Neural cell (in vitro differentiated cells): ENCODE data around the gene CCS. TPM values are rescaled to one million over a fixed set of nuclear protein-coding genes. Genes with fewer than 3 reads are reported as not detected.

Source experiments
- H2AFZ ChIP-seq: fragments of 200-600, 300-800 bp; sonication (generic), shearing (Covaris generic); 2 replicates; pipeline ENCODE4 v1.6.0; 2014; ENCODE audit warnings: low read depth, mild to moderate bottlenecking, antibody characterized with exemption, low read length, moderate library complexity
- H3F3A ChIP-seq: fragments of 200-600 bp; shearing (Covaris generic); 2 replicates; pipeline ENCODE4 v1.6.1; 2016; ENCODE audit warnings: mild to moderate bottlenecking, moderate library complexity, mixed read lengths, antibody characterized with exemption, low read length; ENCODE audit not compliant: insufficient read depth, poor library complexity, severe bottlenecking
- H3K27ac ChIP-seq: fragments of 200-600, 300-800 bp; sonication (generic), shearing (Covaris generic); 2 replicates; pipeline ENCODE4 v1.5.1; 2014; ENCODE audit warnings: mild to moderate bottlenecking, low read length, moderate library complexity
- H3K27me3 ChIP-seq: fragments of 300-800, 200-600 bp; sonication (generic), shearing (Covaris generic); 2 replicates; pipeline ENCODE4 v1.6.0; 2014; ENCODE audit warnings: mild to moderate bottlenecking, low read depth, low read length, moderate library complexity; ENCODE audit not compliant: insufficient read depth
- H3K36me3 ChIP-seq: fragments of 300-800, 200-600 bp; sonication (generic), shearing (Covaris generic); 2 replicates; pipeline ENCODE4 v1.5.1; 2014; ENCODE audit warnings: mild to moderate bottlenecking, antibody characterized with exemption, low read length, moderate library complexity; ENCODE audit not compliant: insufficient read depth
- H3K4me2 ChIP-seq: fragments of 300-800, 200-600 bp; sonication (generic), shearing (Covaris generic); 2 replicates; pipeline ENCODE4 v1.6.0; 2014; ENCODE audit warnings: mild to moderate bottlenecking, low read length
- H3K4me3 ChIP-seq: fragments of 300-800, 200-600 bp; sonication (generic), shearing (Covaris generic); 2 replicates; pipeline ENCODE4 v1.5.1; 2014; ENCODE audit warnings: mild to moderate bottlenecking, low read length, moderate library complexity
- H3K79me2 ChIP-seq: fragments of 200-600 bp; shearing (Covaris generic); replicated peaks from 2 replicates; pipeline ENCODE4 v1.6.0; 2014; ENCODE audit warnings: mild to moderate bottlenecking, low read length, moderate library complexity; ENCODE audit not compliant: insufficient read depth
- H3K9ac ChIP-seq: fragments of 300-800, 200-600 bp; sonication (generic), shearing (Covaris generic); 2 replicates; pipeline ENCODE4 v1.6.1; 2016; ENCODE audit warnings: mild to moderate bottlenecking, low read length, mixed read lengths
- H3K9me2 ChIP-seq: fragments of 200-600 bp; shearing (Covaris generic); 2 replicates; pipeline ENCODE4 v1.6.1; 2016; ENCODE audit warnings: mild to moderate bottlenecking, low read length, mixed read lengths; ENCODE audit not compliant: insufficient read depth
- H3K9me3 ChIP-seq: fragments of 200-600, 300-800 bp; sonication (generic), shearing (Covaris generic); 2 replicates; pipeline ENCODE4 v1.6.1; 2016; ENCODE audit warnings: mild to moderate bottlenecking, mixed run types, low read length, moderate library complexity, mixed read lengths
- H4K20me1 ChIP-seq: fragments of 200-600 bp; shearing (Covaris generic); 2 replicates; pipeline ENCODE4 v1.6.1; 2016; ENCODE audit warnings: mild to moderate bottlenecking, mixed run types; ENCODE audit not compliant: insufficient read depth
- CTCF ChIP-seq: fragments of 450-650 bp; IDR thresholded peaks from 2 replicates; pipeline ENCODE4 v1.5.1; 2014; ENCODE audit warnings: antibody characterized with exemption, mild to moderate bottlenecking, moderate library complexity; ENCODE audit not compliant: poor library complexity, severe bottlenecking
- EP300 ChIP-seq: fragments of 450-650 bp; conservative IDR thresholded peaks from 2 replicates; pipeline ENCODE4 v1.6.1; 2014; ENCODE audit warnings: antibody characterized with exemption, mild to moderate bottlenecking, moderate library complexity; ENCODE audit not compliant: poor library complexity, severe bottlenecking
- EZH2 ChIP-seq: fragments of 200-600, 300-800 bp; shearing (Covaris generic), sonication (generic); IDR thresholded peaks from 2 replicates; pipeline ENCODE4 v1.6.1; 2014; ENCODE audit warnings: antibody characterized with exemption, low read length, borderline replicate concordance, mild to moderate bottlenecking; ENCODE audit not compliant: insufficient read depth, poor library complexity, severe bottlenecking
- MXI1 ChIP-seq: fragments of 450-650 bp; conservative IDR thresholded peaks from 2 replicates; pipeline ENCODE4 v1.6.1; 2014; ENCODE audit warnings: antibody characterized with exemption, mild to moderate bottlenecking; ENCODE audit not compliant: poor library complexity, severe bottlenecking
- POLR2AphosphoS5 ChIP-seq: IDR thresholded peaks from 2 replicates; pipeline ENCODE4 v1.6.1; 2012
- RAD21 ChIP-seq: fragments of 450-650 bp; conservative IDR thresholded peaks from 2 replicates; pipeline ENCODE4 v1.6.1; 2014; ENCODE audit warnings: antibody characterized with exemption, mild to moderate bottlenecking, moderate library complexity
- REST ChIP-seq: IDR thresholded peaks from 2 replicates; pipeline ENCODE4 v1.6.1; 2012; ENCODE audit warnings: borderline replicate concordance
- SMC3 ChIP-seq: fragments of 450-650 bp; conservative IDR thresholded peaks from 2 replicates; pipeline ENCODE4 v1.6.1; 2014; ENCODE audit warnings: antibody characterized with exemption, mild to moderate bottlenecking, moderate library complexity; ENCODE audit not compliant: poor library complexity
- TAF1 ChIP-seq: IDR thresholded peaks from 2 replicates; pipeline ENCODE4 v1.6.1; 2012; ENCODE audit warnings: low read depth
- polyA plus RNA-seq: library from polyadenylated mRNA; depleted of rRNA; stranded (reverse); fragments of >200 nt; gene quantifications from 2 replicates; pipeline ENCODE4 v1.2.3, GENCODE V29; 2014

The CCS gene
- polyA plus RNA-seq, 1 donor from 2014 or later = 40.8 TPM

GRCh38 chr11:66625041-66625751, 32.2 kb downstream of the CCS start:
- no peak overlapping the region for H3K4me2 ChIP-seq
- peaks cover 21% of the 10 kb centered on the region for H3K36me3 ChIP-seq
- H3K27me3 ChIP-seq = no peaks in the 10 kb centered on the region
- no peaks in the 10 kb centered on the region for H3F3A ChIP-seq
- H2AFZ ChIP-seq = no peak overlapping the region
- no peak for TF ChIP-seq SMC3
- TF ChIP-seq RAD21 = no peak
- no peak for TF ChIP-seq CTCF
- TF ChIP-seq EZH2 = no peak
- TF ChIP-seq POLR2AphosphoS5 = no peak
- no peak for TF ChIP-seq MXI1
- no peak for TF ChIP-seq TAF1
- no peak for TF ChIP-seq EP300
- TF ChIP-seq REST = no peak
- no peaks in the 10 kb centered on the region for H3K9me3 ChIP-seq
- H3K9me2 ChIP-seq = no peaks in the 10 kb centered on the region
- H4K20me1 ChIP-seq = peaks cover 33% of the 10 kb centered on the region
- H3K27ac ChIP-seq = no peak overlapping the region
- H3K79me2 ChIP-seq = peaks cover 65% of the 10 kb centered on the region
- H3K9ac ChIP-seq = no peak overlapping the region
- no peak overlapping the region for H3K4me3 ChIP-seq

- no peaks in the 10 kb centered on the region for H3K9me2 ChIP-seq
- no peak overlapping the region for H3K4me2 ChIP-seq
- TF ChIP-seq EZH2 (no peak), EP300 (no peak), RAD21 (no peak), CTCF (no peak)
- no peak overlapping the region for H3K4me3 ChIP-seq
- H2AFZ ChIP-seq = no peak overlapping the region
- peaks cover 61% of the 10 kb centered on the region for H3K79me2 ChIP-seq
- no peak overlapping the region for H3K9ac ChIP-seq
- peaks cover 21% of the 10 kb centered on the region for H3K36me3 ChIP-seq
- H3F3A ChIP-seq = no peaks in the 10 kb centered on the region
- H3K27ac ChIP-seq = no peak overlapping the region
- no peaks in the 10 kb centered on the region for H3K9me3 ChIP-seq
- peaks cover 32% of the 10 kb centered on the region for H4K20me1 ChIP-seq
- no peaks in the 10 kb centered on the region for H3K27me3 ChIP-seq
These were observed 32.8 kb downstream of the CCS start for GRCh38 chr11:66625752-66626149.
